ENCODE data around the gene CEP290. TPM values are rescaled to one million over a fixed set of nuclear protein-coding genes. Genes with fewer than 3 reads are reported as not detected.
A peak's percentile ranks its signal among the peaks of the same experiment; 100 is the strongest.

CEP290 gene
- total and polyA plus RNA-seq, 2 of the 13 experiments (the other 11 are each of a cell fraction or from before 2014, with no cell fraction given) = 2.4 to 10.8 TPM

DNA sequence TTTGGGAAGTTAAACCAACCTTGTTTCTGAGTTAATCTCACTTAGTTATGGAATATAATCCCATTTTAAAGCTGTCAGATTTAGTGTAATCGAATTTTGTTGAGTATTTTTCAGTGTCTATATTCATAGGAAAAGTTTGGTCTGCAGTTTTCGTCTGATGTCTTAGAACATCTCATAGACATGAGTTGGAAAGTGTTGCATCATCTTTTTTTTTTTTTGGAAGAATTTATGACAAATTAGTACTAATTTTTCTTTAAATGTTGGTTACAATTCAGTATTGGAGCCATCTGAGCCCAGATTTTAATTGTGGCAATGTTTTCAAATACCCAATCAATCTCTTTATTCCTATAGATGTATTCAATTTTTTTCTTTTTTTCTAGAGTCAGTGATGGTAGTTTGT, 140.6 kb downstream of the CEP290 start:
- H3K4me1 ChIP-seq (ENCODE audit: insufficient read depth, low read length) = no peaks in the 10 kb centered on the region
- TF ChIP-seq ATF7 (IDR thresholded peaks at IDR 0.05) (peak; percentile 47; the same call in 1 of the 2 replicates), ATF7 (CRISPR knock-in tag; IDR thresholded peaks at IDR 0.05) (no peak), KLF12 (CRISPR knock-in tag; IDR thresholded peaks at IDR 0.05; ENCODE audit: borderline replicate concordance) (no peak)
- WGBS (ENCODE audit: low lambda C conversion rate) = 2% methylated on average over 2 of the region's 2 CpGs
- no peak overlapping the region for H3K27ac ChIP-seq (ENCODE audit: extremely low read length, insufficient read depth, low read length)
- in situ Hi-C loops (cut with HindIII; ENCODE audit: extremely low pct_ligation_motif_present, low pct_unique_long_range_greater_than_20kb) = no loop called here
- intact Hi-C loops (cut with micrococcal nuclease; ENCODE audit: unreplicated experiment) = no loop called here
- H3K79me2 ChIP-seq (ENCODE audit: insufficient read depth, low read length) = no peaks in the 10 kb centered on the region
- H3K9me3 ChIP-seq (ENCODE audit: low read length) = no peaks in the 10 kb centered on the region
- no peak for DNase-seq (ENCODE audit: low spot score)
- no peak overlapping the region for H2AFZ ChIP-seq (ENCODE audit: low read length)
- no peak overlapping the region for H3K4me2 ChIP-seq (ENCODE audit: low read depth, low read length)
- H3K4me3 ChIP-seq (replicated peaks in 1 of 3; ENCODE audit: insufficient read depth in 1 of 3, low read depth in 2 of 3, low read length in 3 of 3) = no peak overlapping the region
- H3K36me3 ChIP-seq (replicated peaks in 1 of 2; ENCODE audit: control insufficient read depth in 1 of 2, insufficient read depth in 2 of 2, low read length in 2 of 2) = no peaks in the 10 kb centered on the region
- POLR2A ChIA-PET = no interaction called here
- no peaks in the 10 kb centered on the region for H4K20me1 ChIP-seq (ENCODE audit: insufficient read depth, low read length)
- no peak overlapping the region for H3K9ac ChIP-seq (ENCODE audit: insufficient read depth, low read depth, low read length)
- ATAC-seq = no peak
- FAIRE-seq = no peak
- CTCF ChIA-PET (ENCODE audit: low intra/inter-chr PET ratio, low total read pairs) = no interaction called here
- no peaks in the 10 kb centered on the region; a peak in 1 of 5 replicates for H3K27me3 ChIP-seq (ENCODE audit: control insufficient read depth in 1 of 2, insufficient read depth in 2 of 2, low read length in 2 of 2)
- no TSS peak for BruUV-seq (replicated peaks)

Small RNA genes lying within 50 kb of the gene (small RNA-seq; reads per million reads assigned to genes)
- gene RNA5SP364 (ENCODE audit: insufficient read depth in 2 of 3, insufficient read length in 3 of 3, low read depth in 2 of 3, low replicate concordance in 1 of 3) = 0 reads per million in 3 experiments

Other genes starting within 250 kb of the CEP290 start
- gene C12orf50, start 112.7 kb downstream of the CEP290 start, total RNA-seq (2016; rRNA removed; fragmentation: Illumina TruSeq; extraction: Trizol) = not detected in 2 replicates
- 0.13 TPM in 1 of 2 replicates, not detected in the other for gene C12orf50, start 112.7 kb downstream of the CEP290 start, polyA plus RNA-seq (2011; rRNA removed)
- 18.6 and 22.5 TPM in 2 replicates for gene TMTC3, start 219 bp upstream of the CEP290 start, total RNA-seq (2016; rRNA removed; fragmentation: Illumina TruSeq; extraction: Trizol)
- gene TMTC3, start 219 bp upstream of the CEP290 start, polyA plus RNA-seq (2011; rRNA removed) = 4.2 and 6.3 TPM in 2 replicates